ENCODE data around the gene R3HDM2. TPM values are rescaled to one million over a fixed set of nuclear protein-coding genes. Genes with fewer than 3 reads are reported as not detected.
A peak's percentile ranks its signal among the peaks of the same experiment; 100 is the strongest.

R3HDM2 gene
- total RNA-seq, 3 donors from 2014 or later: 31.6 to 43.0 (median 35.7) TPM

- Histone ChIP-seq H3K4me3 (peak overlapping the region in 2 of 3 donors; percentile 52 to 67), H3K36me3 (no peaks in the 10 kb centered on the region), H3K4me1 (peaks cover 19 to 22% of the 10 kb centered on the region in 2 donors), H3K27ac (peak overlapping the region in 1 of 2 donors; percentile 32), H3K9me3 (no peaks in the 10 kb centered on the region), H3K27me3 (peaks cover 3 to 35% of the 10 kb centered on the region in 2 donors)
- DNase-seq (ENCODE audit: low spot score in 2 of 2): peak in 1 of 2 donors; percentile 60
- TF ChIP-seq POLR2A (IDR thresholded peaks at IDR 0.05): no peak
- no peak for TF ChIP-seq POLR2AphosphoS5 (IDR thresholded peaks at IDR 0.05)
- no peak for TF ChIP-seq CTCF (IDR thresholded peaks at IDR 0.05)
- intact Hi-C loops (cut with DNase I; ENCODE audit: low total_unique reads): loop anchor here (10.0 kb wide), 1 partner anchor 1112 kb away; no protein-coding TSS in a partner anchor
These were observed 188.5 kb downstream of the R3HDM2 start for GRCh38 chr12:57242329-57242690.

- Histone ChIP-seq H3K27me3 (peaks cover 3 to 35% of the 10 kb centered on the region in 2 donors), H3K4me1 (peaks cover 19 to 22% of the 10 kb centered on the region in 2 donors), H3K9me3 (no peaks in the 10 kb centered on the region), H3K27ac (no peak overlapping the region), H3K36me3 (no peaks in the 10 kb centered on the region), H3K4me3 (peak overlapping the region in 2 of 3 donors; percentile 52 to 67)
- intact Hi-C loops (cut with DNase I; ENCODE audit: low total_unique reads): loop anchor here (10.0 kb wide), 1 partner anchor 1113 kb away; no protein-coding TSS in a partner anchor
- TF ChIP-seq POLR2A (IDR thresholded peaks at IDR 0.05) (no peak), POLR2AphosphoS5 (IDR thresholded peaks at IDR 0.05) (no peak), CTCF (IDR thresholded peaks at IDR 0.05) (no peak)
- no peak for DNase-seq (ENCODE audit: low spot score in 2 of 2)
These were observed 189.2 kb downstream of the R3HDM2 start for GRCh38 chr12:57241402-57242310.

- peak overlapping the region; percentile 40 to 75 (median 55) for H3K4me3 ChIP-seq
- intact Hi-C loops (cut with DNase I; ENCODE audit: low total_unique reads): loop anchor here (10.0 kb wide), 1 partner anchor 1114 kb away; no protein-coding TSS in a partner anchor
- no peak for TF ChIP-seq POLR2AphosphoS5 (IDR thresholded peaks at IDR 0.05)
- TF ChIP-seq POLR2A (IDR thresholded peaks at IDR 0.05): no peak
- peaks cover 19 to 22% of the 10 kb centered on the region in 2 donors for H3K4me1 ChIP-seq
- H3K9me3 ChIP-seq: no peaks in the 10 kb centered on the region
- H3K36me3 ChIP-seq: no peaks in the 10 kb centered on the region
- peaks cover 3 to 37% of the 10 kb centered on the region in 2 donors for H3K27me3 ChIP-seq
- no peak overlapping the region for H3K27ac ChIP-seq
- no peak for DNase-seq (ENCODE audit: low spot score in 2 of 2)
These were observed 189.9 kb downstream of the R3HDM2 start for GRCh38 chr12:57240926-57241401.

GRCh38 chr12:57240066-57240921 lies 190.5 kb downstream of the R3HDM2 start:
- H3K27me3 ChIP-seq: peaks cover 3 to 38% of the 10 kb centered on the region in 2 donors
- H3K4me1 ChIP-seq: peaks cover 19 to 22% of the 10 kb centered on the region in 2 donors

More at GRCh38 chr12:57240066-57240921, 190.5 kb downstream of the R3HDM2 start:
- intact Hi-C loops (cut with DNase I; ENCODE audit: low total_unique reads): loop anchor here (10.0 kb wide), 1 partner anchor 1115 kb away; no protein-coding TSS in a partner anchor
- H3K9me3 ChIP-seq: no peaks in the 10 kb centered on the region
- no peak overlapping the region for H3K27ac ChIP-seq
- no peaks in the 10 kb centered on the region for H3K36me3 ChIP-seq
- peak overlapping the region; percentile 40 to 75 (median 55) for H3K4me3 ChIP-seq
- peak in 1 of 2 donors; percentile 48 for DNase-seq (ENCODE audit: low spot score in 2 of 2)
- TF ChIP-seq POLR2AphosphoS5 (IDR thresholded peaks at IDR 0.05) (peak in 1 of 3 donors; percentile 15), CTCF (IDR thresholded peaks at IDR 0.05) (no peak)

All from breast epithelium (tissue), 4 donors.